NOMO-1 treated with dmso at 0.1 percent for 144 hours (cell line): ENCODE data around the gene KLK11.

Experiments used
- DNase-seq: peaks from one replicate; lab custom pipeline; 2025; ENCODE audit not compliant: unreplicated experiment; lab: John Stamatoyannopoulos, UW

KLK11 gene

GRCh38 chr19:50974702-50975556 lies 51.5 kb downstream of the KLK11 start:
- no peak for DNase-seq

- DNase-seq: no peak
These were observed 53.5 kb downstream of the KLK11 start for GRCh38 chr19:50972795-50973376.
